Measurements from ENCODE around the gene RBM14. TPM values are rescaled to one million over a fixed set of nuclear protein-coding genes. Genes with fewer than 3 reads are reported as not detected.

RBM14 gene
- total and polyA plus RNA-seq, 2 donors (not counting 1 experiment from before 2014, with no cell fraction given) = 52.4 to 244 TPM

DNA sequence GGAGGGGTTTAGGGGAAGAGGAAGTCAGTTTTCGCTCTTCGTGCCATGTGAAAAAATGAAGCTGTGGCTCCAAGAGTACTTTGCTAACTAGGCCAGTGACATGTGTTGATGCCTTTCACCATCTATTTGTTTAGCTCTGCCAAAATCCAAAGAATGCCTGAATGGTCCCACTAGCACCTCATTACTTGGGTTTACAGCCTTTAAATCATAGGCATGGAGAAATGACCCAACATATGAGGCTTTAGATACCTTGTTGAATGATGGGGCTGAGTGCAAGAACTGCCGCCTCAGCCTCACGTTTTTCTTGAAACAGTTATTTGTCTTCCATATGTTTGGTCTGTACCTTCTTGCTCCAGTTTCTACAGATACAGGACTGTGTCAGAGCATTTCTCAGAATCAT is 30.4 kb downstream of the RBM14 start:
- Mint-ChIP-seq H3K27ac (no peak overlapping the region), H3K4me3 (no peak overlapping the region)
- 95% methylated on average over 3 of the region's 4 CpGs for WGBS (ENCODE audit: insufficient coverage)

More for the DNA sequence above, 30.4 kb downstream of the RBM14 start:
- ChIA-PET POLR2A (no interaction called here), CTCF (interaction anchor here (1.1 to 1.2 kb wide), 2 partner anchors 12 to 30 kb away, joined by 3 to 4 read pairs; no protein-coding TSS in a partner anchor)
- Histone ChIP-seq H3K27ac (ENCODE audit: low read length in 2 of 2) (peak overlapping the region in 1 of 2 donors; percentile 4), H3K79me2 (ENCODE audit: control insufficient read depth, insufficient read depth, low read length) (peaks cover 100% of the 10 kb centered on the region), H3K4me2 (replicated peaks; ENCODE audit: low read depth, low read length, poor library complexity, severe bottlenecking) (no peak overlapping the region), H3K9ac (ENCODE audit: low read length) (no peak overlapping the region), H3K4me1 (ENCODE audit: control insufficient read depth in 2 of 2, insufficient read depth in 2 of 2, low read length in 2 of 2) (peaks cover 26 to 31% of the 10 kb centered on the region in 2 donors), H3K36me3 (replicated peaks in 1 of 2; ENCODE audit: control extremely low read depth in 1 of 2, control insufficient read depth in 1 of 2, extremely low read depth in 1 of 2, insufficient read depth in 2 of 2, low read length in 1 of 2) (peaks cover 2 to 87% of the 10 kb centered on the region in 2 experiments), H2AFZ (ENCODE audit: insufficient read depth, low read depth, low read length, poor library complexity, severe bottlenecking) (no peak overlapping the region), H3K9me3 (ENCODE audit: control extremely low read depth in 1 of 3, control insufficient read depth in 2 of 3, insufficient read depth in 1 of 3, low read length in 2 of 3) (no peaks in the 10 kb centered on the region), H4K20me1 (ENCODE audit: control insufficient read depth, insufficient read depth, low read length, poor library complexity, severe bottlenecking) (peaks cover 95% of the 10 kb centered on the region), H3K27me3 (replicated peaks in 1 of 4; ENCODE audit: control extremely low read depth in 1 of 4, control insufficient read depth in 3 of 4, insufficient read depth in 4 of 4, low read length in 3 of 4) (no peaks in the 10 kb centered on the region), H3K4me3 (ENCODE audit: control extremely low read depth in 1 of 5, extremely low read depth in 1 of 5, insufficient read depth in 1 of 5, low read depth in 2 of 5, low read length in 4 of 5) (no peak overlapping the region)
- peaks cover 66% of the 10 kb centered on the region for H3K4me1 Mint-ChIP-seq
- TF ChIP-seq CTCF (IDR thresholded peaks at IDR 0.05) (no peak), EZH2 (IDR thresholded peaks at IDR 0.05; ENCODE audit: borderline replicate concordance, insufficient read depth, low read depth, low read length, poor library complexity, severe bottlenecking) (no peak)
- H3K27me3 Mint-ChIP-seq = no peaks in the 10 kb centered on the region
- DNase-seq (no peak), ATAC-seq (ENCODE audit: low read depth) (no peak)
- intact Hi-C loops (cut with micrococcal nuclease) = no loop called here
- H3K9me3 Mint-ChIP-seq (ENCODE audit: insufficient read depth) = no peaks in the 10 kb centered on the region

All from B cell (primary cell).